A549 (cell line): ENCODE results near the gene RBM47. TPM values are rescaled to one million over a fixed set of nuclear protein-coding genes. Genes with fewer than 3 reads are reported as not detected.

Experiments
- ATAC-seq, 2 experiments: fragments of 200-7000 bp in 1 of 2; fragments of >200 bp in 1 of 2; cut with Nextera tagmentation in 1 of 2; cut with Tn5 transposase in 1 of 2; 3 replicates each; pipeline versions ENCODE4 v1.8.0 to v1.9.1; 2018 to 2020; ENCODE audit warnings: mild to moderate bottlenecking in 1 of 2, moderate library complexity in 1 of 2
- CTCF ChIA-PET: fragments of 300-600 bp; sonication (Branson Sonifier 250); formaldehyde crosslinking; extraction: SDS; loops from one replicate; lab custom pipeline; 2021; ENCODE audit warnings: antibody characterized with exemption, inconsistent platforms; lab: Yijun Ruan, JAX
- POLR2A ChIA-PET: fragments of 350-600 bp; formaldehyde crosslinking; extraction: SDS; loops from one replicate; lab custom pipeline; 2021; ENCODE audit warnings: antibody characterized with exemption, inconsistent platforms; lab: Yijun Ruan, JAX
- DNase-seq, 2 experiments: peaks; one replicate each; pipeline versions ENCODE4 v3.0.0 to v3.0.0-alpha.2; 2011 to 2016; ENCODE audit warnings: low read depth in 1 of 2, low spot score in 1 of 2
- FAIRE-seq: peaks from 2 replicates; lab custom pipeline; 2011; peaks lifted over from hg19 to GRCh38; lab: Jason Lieb, UNC
- H3K27ac ChIP-seq, 2 experiments: fragments of >200 bp; sonication (Bioruptor Twin); formaldehyde crosslinking; 3 replicates each; pipeline ENCODE4 v1.5.1; 2016 to 2017
- H3K4me1 ChIP-seq: fragments of >200 bp; sonication (Bioruptor Twin); formaldehyde crosslinking; 3 replicates; pipeline ENCODE4 v1.6.1; 2016
- H3K4me2 ChIP-seq: fragments of >200 bp; sonication (Bioruptor Twin); formaldehyde crosslinking; 3 replicates; pipeline ENCODE4 v1.6.1; 2016
- H3K4me3 ChIP-seq: fragments of >200 bp; sonication (Bioruptor Twin); formaldehyde crosslinking; 3 replicates; pipeline ENCODE4 v1.5.1; 2016
- H3K9me3 ChIP-seq: fragments of >200 bp; sonication (Bioruptor Twin); formaldehyde crosslinking; 3 replicates; pipeline ENCODE4 v1.6.1; 2016
- CBX8 ChIP-seq: fragments of 200-600 bp; sonication (generic); IDR thresholded peaks from 2 replicates; pipeline ENCODE4 v1.6.1; 2016
- CTCF ChIP-seq: fragments of >200 bp; sonication (Bioruptor Twin); formaldehyde crosslinking; IDR thresholded peaks from 3 replicates; pipeline ENCODE4 v1.5.1; 2016
- E2F6 ChIP-seq: IDR thresholded peaks from 2 replicates; pipeline ENCODE4 v1.6.1; 2012; ENCODE audit warnings: low read depth, borderline replicate concordance
- FOSL2 ChIP-seq, 2 experiments: fragments of 450-650 bp in 1 of 2; fragments of >200 bp in 1 of 2; sonication (Bioruptor Twin) in 1 of 2; formaldehyde crosslinking; IDR thresholded peaks; 2 replicates each; pipeline versions ENCODE4 v1.5.0 to v1.6.1; 2016 to 2020; ENCODE audit warnings: mild to moderate bottlenecking in 1 of 2, moderate library complexity in 1 of 2
- FOXS1 ChIP-seq: fragments of 250-450 bp; sonication (Bioruptor Pico); IDR thresholded peaks from 2 replicates; pipeline ENCODE4 v1.5.0; 2020; ENCODE audit warnings: mild to moderate bottlenecking, moderate library complexity
- GATA3 ChIP-seq: IDR thresholded peaks from 2 replicates; pipeline ENCODE4 v1.6.1; 2012; ENCODE audit warnings: borderline replicate concordance
- HDAC2 ChIP-seq: fragments of 200-600 bp; sonication (generic); IDR thresholded peaks from 2 replicates; pipeline ENCODE4 v1.6.1; 2016
- HEYL ChIP-seq: fragments of 250-450 bp; sonication (Bioruptor Pico); IDR thresholded peaks from 2 replicates; pipeline ENCODE4 v1.8.0; 2021; ENCODE audit warnings: mild to moderate bottlenecking, moderate library complexity
- HOXA7 ChIP-seq: fragments of 250-450 bp; sonication (Bioruptor Pico); IDR thresholded peaks from 2 replicates; pipeline ENCODE4 v1.5.0; 2020; ENCODE audit warnings: mild to moderate bottlenecking, moderate library complexity
- HOXB5 ChIP-seq: fragments of 250-450 bp; sonication (Bioruptor Pico); IDR thresholded peaks from 2 replicates; pipeline ENCODE4 v1.5.0; 2020; ENCODE audit warnings: mild to moderate bottlenecking, moderate library complexity
- JUN ChIP-seq, 2 experiments: fragments of >200 bp; sonication (Bioruptor Twin); formaldehyde crosslinking; IDR thresholded peaks; 2 replicates in 1 of 2; 3 replicates in 1 of 2; pipeline ENCODE4 v1.6.1; 2016 to 2017
- KDM1A ChIP-seq: fragments of 200-600 bp; sonication (generic); IDR thresholded peaks from 2 replicates; pipeline ENCODE4 v1.6.1; 2016; ENCODE audit warnings: low read depth, mild to moderate bottlenecking
- MAZ ChIP-seq: fragments of 150-350 bp; IDR thresholded peaks from 2 replicates; pipeline ENCODE4 v1.6.1; 2014; ENCODE audit warnings: antibody characterized with exemption, low read depth, low read length, borderline replicate concordance
- MYC ChIP-seq: IDR thresholded peaks from 2 replicates; pipeline ENCODE4 v1.6.1; 2012; ENCODE audit warnings: mild to moderate bottlenecking, inconsistent platforms, low read length, improper control_type of control experiment, borderline replicate concordance
- POLR2A ChIP-seq: IDR thresholded peaks from 2 replicates; pipeline ENCODE4 v1.6.1; 2012; ENCODE audit warnings: mild to moderate bottlenecking, low read length
- RAD21 ChIP-seq, 2 experiments: fragments of >200 bp in 1 of 2; sonication (Bioruptor Twin) in 1 of 2; formaldehyde crosslinking in 1 of 2; IDR thresholded peaks in 1 of 2; conservative IDR thresholded peaks in 1 of 2; 2 replicates in 1 of 2; 3 replicates in 1 of 2; pipeline ENCODE4 v1.6.1; 2012 to 2018; ENCODE audit warnings: inconsistent platforms in 1 of 2
- RARB ChIP-seq: fragments of 250-450 bp; sonication (Bioruptor Pico); IDR thresholded peaks from 2 replicates; pipeline ENCODE4 v1.8.0; 2021; ENCODE audit warnings: mild to moderate bottlenecking, moderate library complexity
- RFX5 ChIP-seq: fragments of 450-650 bp; IDR thresholded peaks from 2 replicates; pipeline ENCODE4 v1.7.1; 2014; ENCODE audit warnings: antibody characterized with exemption, mild to moderate bottlenecking, moderate library complexity
- RNF2 ChIP-seq: fragments of 200-600 bp; sonication (generic); IDR thresholded peaks from 2 replicates; pipeline ENCODE4 v1.6.1; 2016; ENCODE audit warnings: low read depth, mild to moderate bottlenecking, antibody characterized with exemption, moderate library complexity, borderline replicate concordance
- SREBF2 ChIP-seq: fragments of 450-650 bp; IDR thresholded peaks from 2 replicates; pipeline ENCODE4 v1.6.1; 2014; ENCODE audit warnings: mild to moderate bottlenecking, moderate library complexity
- TFCP2L1 ChIP-seq: fragments of 250-450 bp; sonication (Bioruptor Pico); IDR thresholded peaks from 2 replicates; pipeline ENCODE4 v1.5.0; 2021; ENCODE audit warnings: mild to moderate bottlenecking
- ZNF302 ChIP-seq: fragments of 250-450 bp; sonication (Bioruptor Pico); IDR thresholded peaks from 2 replicates; pipeline ENCODE4 v1.9.0; 2021; ENCODE audit warnings: inconsistent platforms, mild to moderate bottlenecking, moderate library complexity
- WGBS: methylation state at CpG from one replicate; pipeline ENCODE4 v1.1.6; 2017; ENCODE audit errors: missing lambda C conversion rate; 5-methylcytosine and 5-hydroxymethylcytosine counted together
- polyA plus RNA-seq, 4 experiments: library from polyadenylated mRNA; depleted of rRNA in 3 of 4; stranded (reverse); fragments of >200 nt; fragmentation: RNase III in 1 of 4; extraction: RNeasy Plus Mini Kit Qiagen cat#74134 plus additional on column Dnase treatment in 1 of 4; gene quantifications; 2 replicates in 3 of 4; 3 replicates in 1 of 4; pipeline ENCODE4 v1.2.3, GENCODE V29; 2011 to 2017
- TF ChIP-seq, protein P1 (sequence below): fragments of 250-450 bp; sonication (Bioruptor Pico); IDR thresholded peaks from 2 replicates; pipeline ENCODE4 v1.5.0; 2020; ENCODE audit warnings: low read depth, mild to moderate bottlenecking, moderate library complexity
- TF ChIP-seq, protein P2 (sequence below): IDR thresholded peaks from 2 replicates; pipeline ENCODE4 v1.6.1; 2012

RBM47 gene
- polyA plus RNA-seq, 2 of the 4 experiments (the other 2 are of a cell fraction): 38.1 to 43.3 TPM

GRCh38 chr4:40601641-40602040 lies 28.0 kb downstream of the RBM47 start:
- Histone ChIP-seq H3K27ac (no peak overlapping the region), H3K9me3 (no peaks in the 10 kb centered on the region), H3K4me3 (no peak overlapping the region), H3K4me1 (peaks cover 10% of the 10 kb centered on the region; the same call in 2 of the 3 replicates), H3K4me2 (no peak overlapping the region)
- POLR2A ChIA-PET: no interaction called here
- TF ChIP-seq, protein P1, sequence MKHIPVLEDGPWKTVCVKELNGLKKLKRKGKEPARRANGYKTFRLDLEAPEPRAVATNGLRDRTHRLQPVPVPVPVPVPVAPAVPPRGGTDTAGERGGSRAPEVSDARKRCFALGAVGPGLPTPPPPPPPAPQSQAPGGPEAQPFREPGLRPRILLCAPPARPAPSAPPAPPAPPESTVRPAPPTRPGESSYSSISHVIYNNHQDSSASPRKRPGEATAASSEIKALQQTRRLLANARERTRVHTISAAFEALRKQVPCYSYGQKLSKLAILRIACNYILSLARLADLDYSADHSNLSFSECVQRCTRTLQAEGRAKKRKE (CRISPR knock-in tag): no peak
- TF ChIP-seq JUN (IDR thresholded peaks at IDR 0.05) (no peak), CTCF (no peak), FOXS1 (CRISPR knock-in tag) (no peak)
- FAIRE-seq (no peak), ATAC-seq (no peak), DNase-seq (no peak)
- 97% methylated on average over 7 of the region's 7 CpGs for WGBS
- CTCF ChIA-PET: interaction anchor here (1.1 kb wide), 1 partner anchor 23 kb away, joined by 3 read pairs; no protein-coding TSS in a partner anchor

DNA sequence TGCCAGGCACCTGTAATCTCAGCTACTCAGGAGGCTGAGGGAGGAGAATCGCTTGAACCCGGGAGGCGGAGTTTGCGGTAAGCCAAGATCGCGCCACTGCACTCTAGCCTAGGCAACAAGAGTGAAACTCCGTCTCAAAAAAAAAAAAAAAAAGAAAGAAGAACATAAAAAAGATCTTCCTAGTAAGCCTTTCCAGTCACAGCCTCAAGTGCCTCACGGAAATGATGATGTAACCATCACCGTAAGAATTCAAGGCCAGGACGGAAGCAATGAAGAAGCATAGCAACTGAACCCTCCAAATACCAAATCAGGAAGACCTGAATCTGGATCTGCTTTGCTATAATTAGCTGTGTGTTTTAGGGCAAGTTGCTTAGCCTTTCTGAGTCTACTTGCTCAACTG lies 28.8 kb downstream of the RBM47 start:
- 98% methylated on average over 10 of the region's 10 CpGs for WGBS
- no peak for TF ChIP-seq RNF2
- TF ChIP-seq POLR2A: no peak
- no peak for TF ChIP-seq MYC
- no peak for TF ChIP-seq RAD21 (conservative IDR thresholded peaks at IDR 0.05 in 1 of 2, IDR thresholded peaks at IDR 0.05 in 1 of 2)
- CTCF ChIA-PET: no interaction called here
- POLR2A ChIA-PET: no interaction called here
- no peak for FAIRE-seq
- ATAC-seq: no peak
- H3K4me3 ChIP-seq: no peak overlapping the region
- H3K4me1 ChIP-seq: peaks cover 13% of the 10 kb centered on the region
- DNase-seq: no peak
- H3K27ac ChIP-seq: no peak overlapping the region
- H3K4me2 ChIP-seq: no peak overlapping the region
- no peaks in the 10 kb centered on the region for H3K9me3 ChIP-seq

DNA sequence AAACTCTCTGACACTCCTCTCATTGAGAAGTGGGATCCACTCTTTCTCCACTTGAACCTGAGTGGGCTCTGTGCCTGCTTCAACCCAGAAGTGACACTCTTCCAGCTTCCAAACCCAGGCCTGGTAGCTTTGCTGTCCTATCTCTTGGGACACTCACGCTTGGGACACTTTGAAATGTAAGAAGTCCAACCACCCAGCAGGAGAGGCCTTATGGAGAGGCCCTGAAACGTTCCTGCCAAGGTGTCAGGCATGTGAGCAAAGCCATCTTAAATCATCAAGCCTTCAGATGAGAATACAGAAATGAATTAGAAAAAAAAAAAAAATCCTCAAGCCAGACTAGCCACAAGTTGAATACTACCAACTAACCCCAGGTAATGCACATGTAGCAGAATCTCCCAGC lies 30.2 kb downstream of the RBM47 start:
- DNase-seq (no peak), FAIRE-seq (no peak), ATAC-seq (no peak)
- Histone ChIP-seq H3K27ac (0 out of 6 replicates have a peak overlapping the region, but pooled peaks of 1 of the 2 experiments have one; percentile 37), H3K4me2 (no peak overlapping the region), H3K4me1 (peaks cover 26% of the 10 kb centered on the region), H3K9me3 (no peaks in the 10 kb centered on the region), H3K4me3 (no peak overlapping the region)
- WGBS: 62% methylated on average over 2 of the region's 2 CpGs
- ChIA-PET POLR2A (no interaction called here), CTCF (no interaction called here)
- TF ChIP-seq FOSL2 (IDR thresholded peaks at IDR 0.05): no peak
- TF ChIP-seq FOSL2 (CRISPR knock-in tag; IDR thresholded peaks at IDR 0.05): no peak
- TF ChIP-seq GATA3: no peak
- no peak for TF ChIP-seq KDM1A
- TF ChIP-seq RARB (CRISPR knock-in tag): no peak
- TF ChIP-seq HDAC2: no peak
- TF ChIP-seq SREBF2: no peak
- TF ChIP-seq ZNF302 (CRISPR knock-in tag): no peak
- no peak for TF ChIP-seq HOXA7
- TF ChIP-seq RFX5: no peak
- TF ChIP-seq E2F6: no peak
- no peak for TF ChIP-seq TFCP2L1 (CRISPR knock-in tag)
- TF ChIP-seq, protein P2, sequence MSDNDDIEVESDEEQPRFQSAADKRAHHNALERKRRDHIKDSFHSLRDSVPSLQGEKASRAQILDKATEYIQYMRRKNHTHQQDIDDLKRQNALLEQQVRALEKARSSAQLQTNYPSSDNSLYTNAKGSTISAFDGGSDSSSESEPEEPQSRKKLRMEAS: no peak
- TF ChIP-seq FOXS1 (CRISPR knock-in tag): no peak
- no peak for TF ChIP-seq HEYL (CRISPR knock-in tag)
- TF ChIP-seq MAZ: no peak
- TF ChIP-seq HOXB5 (CRISPR knock-in tag): no peak
- TF ChIP-seq RAD21 (conservative IDR thresholded peaks at IDR 0.05 in 1 of 2, IDR thresholded peaks at IDR 0.05 in 1 of 2): no peak
- TF ChIP-seq CBX8: no peak
- TF ChIP-seq CTCF: no peak
